Hepatic stellate cell (primary cell): ENCODE measurements around the gene DGKE.

Experiments
- DNase-seq: peaks from one replicate; pipeline ENCODE4 v3.0.0; 2011; ENCODE audit warnings: low spot score

The DGKE gene

DNA sequence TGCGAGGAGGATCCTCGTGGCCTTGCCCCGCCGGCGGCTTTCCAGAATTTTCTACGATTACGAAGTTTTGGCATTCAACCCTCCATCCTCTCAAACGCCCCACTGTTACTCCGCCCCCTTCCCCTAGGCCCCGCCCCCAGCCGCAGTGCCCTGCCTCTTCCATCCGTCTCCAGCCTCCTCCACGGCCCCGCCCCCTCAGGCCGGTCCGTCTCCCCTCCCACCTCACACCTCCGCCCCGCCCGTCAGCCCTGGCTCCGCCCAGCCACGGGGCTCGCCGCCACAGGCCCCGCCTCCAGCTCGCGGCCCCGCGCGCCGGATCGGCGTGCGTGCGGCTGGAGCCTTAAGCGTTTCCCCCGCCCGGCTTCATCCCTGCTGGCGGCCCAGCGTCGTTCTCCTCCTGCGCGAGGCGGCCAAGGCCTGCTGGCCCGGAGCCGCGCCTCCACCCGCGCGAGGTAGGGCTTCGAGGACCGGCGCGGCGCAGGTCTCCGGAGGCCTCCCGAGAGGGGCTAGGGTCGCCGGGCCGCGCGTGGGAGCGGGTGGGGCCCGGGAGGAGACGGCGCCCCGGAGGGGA, at the start of gene DGKE, which contains the start of gene C17orf67:
Gene DGKE (plus strand): TSS at position 343 of the 571 bp plus-strand sequence. CDS start 645 bp downstream, outside the sequence.
Gene C17orf67 (minus strand): TSS at position 112 of the 571 bp plus-strand sequence. CDS start 18,110 bp downstream, outside the sequence.
- DNase-seq: peak; percentile 94

DNA sequence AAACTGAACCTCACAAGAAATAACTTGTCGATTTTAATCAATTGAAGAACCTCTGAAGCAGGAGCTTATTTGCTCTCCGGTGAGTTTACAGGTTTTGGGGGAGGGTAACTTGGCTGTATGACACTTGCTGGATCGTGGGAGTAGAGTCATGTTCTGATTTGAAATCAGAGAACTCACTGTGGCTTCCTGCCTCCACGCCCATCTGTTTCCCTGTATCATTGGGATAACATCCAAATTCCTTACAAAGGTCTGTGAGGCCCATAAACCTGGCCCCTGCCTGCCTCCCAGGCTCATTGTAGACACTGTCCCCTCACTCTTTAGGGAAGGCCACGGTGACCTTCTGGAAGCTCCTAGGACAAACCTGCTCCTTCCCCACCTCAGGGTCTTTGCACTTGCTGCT, 48.5 kb upstream of the DGKE start:
- DNase-seq: no peak

- no peak for DNase-seq
These were observed 47.8 kb upstream of the DGKE start for GRCh38 chr17:56785997-56786680.

DNA sequence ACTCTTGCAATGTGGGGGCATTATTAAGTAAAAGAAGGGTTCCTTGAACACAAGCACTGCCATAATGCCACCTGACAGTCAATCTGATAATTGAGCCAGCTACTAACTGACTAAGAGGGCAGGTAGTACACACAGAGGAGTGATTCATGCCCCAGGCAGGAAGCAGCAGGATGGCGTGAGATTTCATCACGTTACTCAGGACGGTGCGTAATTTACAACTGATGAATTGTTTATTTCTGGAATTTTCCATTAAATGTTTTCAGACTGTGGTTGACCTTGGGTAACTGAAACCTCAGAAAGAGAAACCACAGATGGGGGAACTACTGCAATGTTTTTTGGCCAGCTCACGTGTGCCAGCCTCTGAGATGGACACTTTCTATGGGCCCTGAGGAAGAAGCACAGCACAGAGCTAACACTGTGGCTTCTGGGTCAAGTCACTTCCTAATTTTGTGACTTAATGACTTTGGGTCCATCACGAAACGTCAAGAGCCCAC, 46.9 kb upstream of the DGKE start:
- DNase-seq: peak; percentile 42

DNA sequence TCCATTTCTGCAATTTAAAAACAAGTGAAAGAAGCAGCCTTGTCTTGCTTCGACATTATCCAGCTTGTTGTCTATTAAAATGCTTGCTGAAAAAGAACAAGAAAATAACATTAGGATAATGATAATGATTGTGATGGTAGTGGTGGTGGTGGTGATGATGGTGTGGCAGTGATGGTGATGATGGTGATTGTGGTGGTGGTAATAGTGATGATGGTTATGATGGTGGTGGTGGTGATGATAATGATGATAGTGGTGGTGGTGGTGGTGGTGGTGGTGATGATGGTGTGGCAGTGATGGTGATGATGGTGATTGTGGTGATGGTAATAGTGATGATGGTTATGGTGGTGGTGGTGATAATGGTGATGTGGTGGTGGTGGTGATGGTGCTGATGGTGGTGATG, 41.7 kb upstream of the DGKE start:
- no peak for DNase-seq

- no peak for DNase-seq
These were observed 40.4 kb upstream of the DGKE start for GRCh38 chr17:56793531-56793930.

GRCh38 chr17:56793957-56794356, 40.0 kb upstream of the DGKE start:
- DNase-seq: no peak

GRCh38 chr17:56795221-56795865, 38.6 kb upstream of the DGKE start:
- no peak for DNase-seq

DNA sequence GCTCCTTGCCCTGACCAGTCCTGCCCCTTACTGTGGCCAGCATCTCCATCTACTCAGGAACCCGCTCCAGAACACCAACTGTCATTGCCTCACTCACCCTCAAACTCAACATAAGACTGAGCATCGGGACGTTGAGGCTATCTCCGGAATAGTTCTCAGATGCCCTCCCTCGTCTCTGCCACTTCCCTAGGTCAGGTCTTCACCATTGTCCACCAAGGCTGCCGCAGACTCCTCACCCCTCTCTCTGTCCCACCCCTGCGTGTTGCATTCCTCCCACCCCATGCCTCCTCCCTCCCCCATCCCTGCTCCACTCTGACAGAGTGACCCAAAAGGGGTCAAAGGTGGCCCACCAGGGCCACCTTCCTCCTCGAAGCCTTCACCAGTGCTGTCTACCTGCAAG, 37.4 kb upstream of the DGKE start:
- DNase-seq: no peak

- no peak for DNase-seq
These were observed 35.0 kb upstream of the DGKE start for GRCh38 chr17:56798916-56799315.

DNA sequence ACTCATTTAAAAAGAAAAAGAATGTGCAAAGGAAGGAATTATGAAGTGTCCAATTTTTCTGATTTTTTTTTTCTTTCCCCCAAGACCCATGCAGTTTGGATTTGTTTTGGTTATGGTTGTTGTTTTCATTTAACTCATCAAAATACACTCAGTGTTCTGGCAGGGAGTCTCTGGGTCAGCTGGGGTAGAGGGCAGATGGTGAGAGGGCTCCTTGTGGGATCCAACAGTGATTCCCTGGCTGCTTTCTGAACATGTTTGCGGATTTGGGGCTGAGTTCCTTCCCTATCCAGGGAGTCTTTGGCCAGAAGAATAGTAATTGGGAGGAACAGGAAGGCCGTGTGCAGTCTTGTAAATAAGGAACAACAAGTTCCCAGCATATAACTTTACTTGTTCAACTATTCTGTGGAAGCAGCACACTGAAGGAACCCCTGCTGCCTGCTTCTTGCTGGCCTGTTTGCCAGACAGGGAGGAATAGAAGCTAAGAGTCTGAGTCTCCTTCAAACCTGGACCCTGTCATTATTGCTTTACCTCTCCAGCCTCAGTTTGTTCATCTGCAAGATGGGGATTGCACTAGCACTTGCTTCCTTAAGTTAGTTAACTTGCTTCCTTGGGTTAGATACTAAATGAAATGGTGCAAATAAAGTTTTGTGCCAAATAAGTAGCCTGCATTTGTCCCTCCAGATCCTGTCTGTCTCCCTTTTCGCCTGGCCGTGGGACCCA, 32.3 kb upstream of the DGKE start:
- no peak for DNase-seq

DNA sequence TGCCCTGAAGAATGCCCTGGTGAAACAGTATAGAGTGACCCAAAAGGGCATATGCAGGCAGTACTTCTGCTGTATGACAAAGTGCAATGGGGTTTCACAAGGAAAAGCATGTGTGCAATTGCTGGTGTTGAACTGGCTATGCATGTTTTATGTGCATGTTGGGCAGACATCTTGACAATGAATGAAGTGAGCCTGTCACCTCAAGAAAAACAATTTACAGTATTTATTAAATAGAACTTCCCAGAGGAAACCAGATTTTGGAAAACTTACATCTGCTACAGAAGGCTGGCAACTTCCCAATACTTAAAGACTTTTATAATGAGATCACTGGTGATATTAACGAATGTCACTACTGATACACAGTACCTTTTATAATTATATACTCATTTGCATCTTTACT, 30.9 kb upstream of the DGKE start:
- DNase-seq: no peak

DNA sequence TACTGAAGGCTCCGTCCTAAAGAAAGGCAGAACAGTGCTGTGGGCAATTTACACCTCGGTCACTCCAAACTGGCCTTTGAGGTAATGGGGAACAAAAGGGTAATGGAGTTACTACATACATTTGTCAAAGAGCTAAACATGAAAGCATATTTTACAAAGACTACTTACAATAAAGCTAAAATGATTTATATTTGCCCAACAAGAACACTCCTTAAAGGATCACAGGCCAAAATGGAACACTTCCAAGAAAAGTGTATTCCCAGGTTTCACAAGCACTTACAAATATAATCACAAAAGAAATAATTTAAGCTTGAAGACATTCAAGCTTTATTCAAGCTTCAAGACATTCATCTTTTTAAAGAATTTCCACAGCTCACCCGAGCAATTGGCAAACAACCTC, 29.5 kb upstream of the DGKE start:
- DNase-seq: no peak

DNA sequence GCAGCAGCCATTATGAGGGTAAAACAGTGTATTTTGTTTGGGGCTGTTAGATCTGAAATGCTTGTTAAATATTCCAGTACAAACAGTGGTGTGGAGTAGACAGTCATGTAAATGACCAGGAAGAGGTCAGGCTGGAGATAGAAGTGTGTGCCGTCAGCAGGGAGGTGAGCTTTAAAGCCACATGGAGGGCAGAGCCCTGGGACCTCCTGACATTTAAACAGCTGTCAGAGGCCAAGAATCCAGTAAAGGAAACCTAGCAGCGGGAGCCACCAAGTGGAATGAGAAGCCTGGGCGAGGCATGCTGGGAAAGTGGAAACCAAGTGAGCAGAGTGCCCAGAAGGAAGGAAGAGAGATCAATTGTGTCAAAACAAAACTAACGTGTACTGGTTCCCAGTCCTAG, 27.0 kb upstream of the DGKE start:
- DNase-seq: no peak

- DNase-seq: no peak
These were observed 26.2 kb upstream of the DGKE start for GRCh38 chr17:56807723-56808122.

- DNase-seq: no peak
These were observed 25.4 kb upstream of the DGKE start for GRCh38 chr17:56808503-56808902.

GRCh38 chr17:56809106-56809819, 24.7 kb upstream of the DGKE start:
- no peak for DNase-seq

- no peak for DNase-seq
These were observed 24.2 kb upstream of the DGKE start for GRCh38 chr17:56809820-56810179.

- no peak for DNase-seq
These were observed 23.6 kb upstream of the DGKE start for GRCh38 chr17:56810343-56810742.

- DNase-seq: no peak
These were observed 22.8 kb upstream of the DGKE start for GRCh38 chr17:56810891-56811775.

DNA sequence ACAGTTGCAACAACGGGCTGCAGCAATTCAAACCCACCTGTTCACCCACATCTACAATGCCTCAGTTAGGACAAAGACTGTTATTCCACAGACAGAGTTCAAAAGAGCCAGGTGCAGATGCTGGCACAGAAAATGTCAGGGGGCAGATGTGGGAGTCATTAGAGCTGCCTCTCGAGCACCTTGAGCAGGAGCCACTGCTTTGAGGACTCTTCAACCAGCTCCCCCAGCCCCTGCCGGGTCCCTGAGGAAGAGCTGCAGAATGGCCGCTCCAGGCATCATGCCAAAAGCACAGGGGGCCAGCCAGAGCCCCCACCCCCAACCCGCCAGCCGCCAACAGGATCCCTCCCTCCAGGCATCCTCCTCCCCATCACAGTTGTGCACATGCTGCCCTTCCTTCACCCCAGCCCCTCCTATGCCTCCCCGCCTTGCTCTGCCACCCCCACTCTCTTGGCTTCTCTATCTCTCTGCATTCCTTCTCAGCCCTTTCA, 21.0 kb upstream of the DGKE start:
- DNase-seq: no peak
